LNCaP clone FGC (cell line): ENCODE measurements around the gene FMR1.

Experiments used
- DNase-seq: peaks from one replicate; pipeline ENCODE4 v3.0.0-alpha.2; 2011; ENCODE audit warnings: low read depth
- H3K4me3 ChIP-seq: 2 replicates; pipeline ENCODE4 v1.5.1; 2011; ENCODE audit warnings: mild to moderate bottlenecking, low read depth, low read length, control low read depth
- TF ChIP-seq, protein P1 (sequence below): IDR thresholded peaks from 2 replicates; pipeline ENCODE4 v1.5.1; 2012; ENCODE audit warnings: mild to moderate bottlenecking; ENCODE audit not compliant: control insufficient read depth, insufficient read depth; ENCODE audit errors: extremely low read depth

The FMR1 gene

DNA sequence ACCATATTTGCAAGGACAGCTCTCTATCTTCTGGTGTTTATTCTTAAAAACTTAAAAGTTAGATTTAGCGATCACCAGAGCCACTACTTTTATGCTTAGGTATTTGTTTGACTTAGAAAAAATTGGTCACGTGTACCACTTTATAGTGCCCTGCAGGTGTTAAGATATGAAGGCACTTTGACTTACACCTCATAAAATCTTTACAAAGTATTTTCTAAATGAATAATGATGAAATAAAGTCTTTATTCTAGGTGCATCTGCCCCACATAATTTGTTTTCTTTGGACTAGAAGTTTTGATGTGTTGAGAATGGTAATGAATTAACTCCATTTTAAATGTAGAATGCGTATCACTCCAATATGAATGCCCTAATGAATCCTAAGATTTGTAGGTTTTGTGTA, 2.9 kb downstream of the FMR1 start:
- no peak overlapping the region for H3K4me3 ChIP-seq
- peak; percentile 2 for DNase-seq
- TF ChIP-seq, protein P1, sequence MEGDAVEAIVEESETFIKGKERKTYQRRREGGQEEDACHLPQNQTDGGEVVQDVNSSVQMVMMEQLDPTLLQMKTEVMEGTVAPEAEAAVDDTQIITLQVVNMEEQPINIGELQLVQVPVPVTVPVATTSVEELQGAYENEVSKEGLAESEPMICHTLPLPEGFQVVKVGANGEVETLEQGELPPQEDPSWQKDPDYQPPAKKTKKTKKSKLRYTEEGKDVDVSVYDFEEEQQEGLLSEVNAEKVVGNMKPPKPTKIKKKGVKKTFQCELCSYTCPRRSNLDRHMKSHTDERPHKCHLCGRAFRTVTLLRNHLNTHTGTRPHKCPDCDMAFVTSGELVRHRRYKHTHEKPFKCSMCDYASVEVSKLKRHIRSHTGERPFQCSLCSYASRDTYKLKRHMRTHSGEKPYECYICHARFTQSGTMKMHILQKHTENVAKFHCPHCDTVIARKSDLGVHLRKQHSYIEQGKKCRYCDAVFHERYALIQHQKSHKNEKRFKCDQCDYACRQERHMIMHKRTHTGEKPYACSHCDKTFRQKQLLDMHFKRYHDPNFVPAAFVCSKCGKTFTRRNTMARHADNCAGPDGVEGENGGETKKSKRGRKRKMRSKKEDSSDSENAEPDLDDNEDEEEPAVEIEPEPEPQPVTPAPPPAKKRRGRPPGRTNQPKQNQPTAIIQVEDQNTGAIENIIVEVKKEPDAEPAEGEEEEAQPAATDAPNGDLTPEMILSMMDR: no peak

DNA sequence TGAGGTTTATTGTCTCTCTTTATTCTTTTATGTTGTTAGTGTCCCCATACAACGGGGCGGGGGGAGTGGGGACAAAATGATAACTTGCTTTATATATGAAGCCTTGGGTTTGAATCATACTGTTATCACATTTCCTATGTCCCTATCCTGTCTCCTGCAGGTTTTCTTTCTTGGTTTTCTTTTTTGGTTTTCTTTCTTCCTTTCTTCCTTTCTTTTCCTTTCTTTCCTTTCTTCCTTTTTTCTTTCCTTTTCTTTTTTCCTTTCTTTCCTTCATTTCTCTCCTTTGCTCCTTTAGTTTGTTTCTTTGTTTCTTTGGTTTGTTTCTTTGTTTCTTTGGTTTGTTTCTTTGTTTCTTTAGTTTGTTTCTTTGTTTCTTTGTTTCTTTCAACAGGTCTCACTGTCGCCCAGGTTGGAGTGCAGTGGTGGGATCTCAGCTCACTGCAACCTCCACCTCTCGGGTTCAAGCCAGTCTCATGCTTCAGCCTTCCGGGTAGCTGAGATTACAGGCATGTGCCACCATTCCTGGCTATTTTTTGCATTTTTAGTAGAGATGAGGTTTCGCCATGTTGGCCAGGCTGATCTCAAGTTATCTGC, 4.8 kb downstream of the FMR1 start:
- TF ChIP-seq, protein P1: no peak
- no peak overlapping the region for H3K4me3 ChIP-seq
- DNase-seq: no peak

DNA sequence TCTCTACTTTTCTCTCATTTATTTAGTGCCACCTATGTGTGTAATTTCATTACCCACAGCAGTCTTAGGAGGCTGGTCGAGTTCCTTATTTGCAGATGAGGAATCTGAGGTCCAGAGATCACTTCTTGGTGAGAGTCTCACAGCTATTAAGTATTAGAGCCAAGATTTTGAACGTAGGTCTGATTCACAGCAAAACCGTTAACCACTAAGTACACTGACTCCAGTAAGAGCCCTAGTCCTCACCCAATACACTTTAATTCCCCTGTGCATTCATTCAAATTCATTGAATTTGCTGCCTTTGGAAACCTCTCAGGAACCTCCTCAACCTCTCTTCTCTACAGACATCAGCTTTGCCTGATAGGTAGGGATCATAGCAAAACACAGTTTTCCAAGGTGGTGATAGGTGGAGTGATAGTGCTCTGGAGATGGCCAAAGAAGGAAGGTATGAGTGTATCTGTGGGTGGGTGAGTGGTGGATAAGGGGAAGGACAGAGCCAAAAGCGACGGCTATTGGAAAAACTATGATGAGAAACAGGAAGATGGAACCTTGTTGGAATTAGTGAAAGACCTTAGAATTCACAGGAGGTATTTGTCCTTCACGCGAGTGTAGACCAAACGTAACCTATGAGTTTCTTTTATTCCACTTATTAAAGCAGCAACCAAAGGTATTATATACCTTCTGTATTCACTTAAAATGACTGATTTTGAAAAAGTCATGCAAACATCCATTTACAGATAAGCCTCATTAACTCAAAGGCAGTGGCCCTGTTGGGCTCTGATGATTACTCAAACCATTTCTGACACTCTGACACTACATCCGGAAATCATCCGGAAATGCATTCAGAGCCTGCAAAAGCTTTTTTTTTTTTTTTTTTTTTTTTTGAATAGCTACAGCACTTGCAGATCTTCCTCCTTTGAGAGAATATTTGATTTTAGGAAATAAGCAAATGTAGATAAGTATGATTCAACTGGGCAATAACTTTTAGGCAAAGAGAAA, 6.3 kb downstream of the FMR1 start:
- TF ChIP-seq, protein P1: no peak
- no peak overlapping the region for H3K4me3 ChIP-seq
- no peak for DNase-seq

DNA sequence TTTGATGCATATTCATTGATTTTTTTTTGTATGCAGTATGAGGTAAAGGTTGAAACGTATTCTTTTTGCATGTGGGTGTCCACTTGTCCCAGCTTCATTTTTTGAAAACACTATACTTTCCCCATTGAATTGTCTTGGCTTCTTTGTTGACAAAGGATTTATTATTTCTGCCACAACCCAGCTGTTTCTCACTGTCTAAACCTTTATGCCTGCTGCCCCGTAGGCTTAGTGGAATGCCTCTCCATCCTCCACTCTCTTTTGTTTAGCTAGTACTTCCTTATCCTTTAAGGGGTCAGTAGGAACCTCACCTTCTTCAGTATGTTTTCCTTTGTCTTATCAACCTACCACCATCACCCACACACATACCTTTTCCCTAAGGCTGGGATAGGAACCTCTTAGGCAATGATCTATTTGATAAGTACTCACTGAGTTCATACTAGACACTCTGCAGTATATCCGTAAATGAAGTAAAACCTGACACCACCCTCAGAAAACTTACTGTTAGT, 8.5 kb downstream of the FMR1 start:
- no peak overlapping the region for H3K4me3 ChIP-seq
- TF ChIP-seq, protein P1: no peak
- no peak for DNase-seq

DNA sequence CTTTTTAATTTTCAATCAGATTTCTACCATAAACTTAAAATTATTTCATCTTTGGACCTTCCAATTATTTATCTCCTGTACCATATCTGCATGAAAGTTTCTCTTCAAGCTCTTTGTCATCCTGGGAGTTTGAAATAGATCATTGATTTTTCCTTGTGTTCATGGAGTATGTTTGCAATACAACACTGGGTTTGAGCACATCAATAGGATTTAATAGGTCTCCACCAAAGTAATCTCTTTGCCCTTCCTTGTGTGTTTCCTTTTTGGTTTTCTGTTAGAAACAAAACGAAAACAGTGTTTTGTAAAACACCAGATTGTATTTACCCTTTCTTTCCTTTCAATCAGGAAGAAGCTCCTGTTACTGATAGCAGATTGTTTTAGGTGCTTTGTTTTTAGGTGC, 11.9 kb downstream of the FMR1 start:
- no peak for DNase-seq
- TF ChIP-seq, protein P1: no peak
- no peak overlapping the region for H3K4me3 ChIP-seq

DNA sequence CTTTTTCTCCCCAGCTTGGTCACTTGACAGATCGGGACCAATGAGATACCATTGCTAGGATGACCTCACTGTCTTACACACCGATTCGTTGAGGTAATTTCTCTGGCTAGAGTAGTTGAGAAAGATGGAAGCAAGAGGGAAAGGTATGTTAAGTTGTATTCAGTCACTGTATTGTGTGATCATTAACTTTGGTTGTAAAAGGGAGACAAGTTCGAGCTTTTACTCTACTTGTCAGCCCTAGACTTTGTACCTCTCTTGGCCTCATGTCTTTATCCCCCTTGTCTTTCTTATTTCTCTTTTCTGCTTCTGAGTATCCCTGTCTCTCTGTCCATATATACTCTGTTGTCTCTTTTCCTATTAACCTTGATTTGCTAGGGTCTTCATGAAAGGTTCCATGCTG, 15.5 kb downstream of the FMR1 start:
- TF ChIP-seq, protein P1: no peak
- H3K4me3 ChIP-seq: no peak overlapping the region
- DNase-seq: no peak

DNA sequence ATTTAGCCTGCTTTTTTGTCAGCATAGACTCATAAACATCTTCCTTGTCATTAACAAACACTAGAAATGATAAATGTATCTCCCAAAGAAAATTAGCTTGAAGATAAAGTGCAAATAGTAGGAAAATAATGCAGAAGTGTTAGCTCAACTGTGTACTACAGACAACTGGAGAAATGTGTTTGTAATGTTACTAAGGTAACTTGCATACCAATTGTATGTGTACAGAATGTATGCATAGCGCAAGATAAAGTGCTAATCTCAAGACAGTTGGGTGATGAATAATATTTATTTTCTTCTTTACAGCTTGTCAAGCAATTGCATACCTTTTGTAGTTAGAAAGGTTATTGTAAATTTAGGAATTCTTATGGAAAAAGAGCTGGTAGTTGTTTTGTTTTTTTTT, 22.1 kb downstream of the FMR1 start:
- no peak for DNase-seq
- TF ChIP-seq, protein P1: no peak
- no peak overlapping the region for H3K4me3 ChIP-seq
